ENCODE measurements around the gene APMAP. TPM values are rescaled to one million over a fixed set of nuclear protein-coding genes. Genes with fewer than 3 reads are reported as not detected.

The APMAP gene
- total RNA-seq, 4 donors from 2014 or later: 24.2 to 108 (median 29.3) TPM

- no peaks in the 10 kb centered on the region for H3K9me3 ChIP-seq
- DNase-seq (no peak), ATAC-seq (peak; percentile 31 to 53)
- no peaks in the 10 kb centered on the region for H3K36me3 ChIP-seq
- peak overlapping the region; percentile 24 to 64 (median 54) for H3K27ac ChIP-seq
- TF ChIP-seq POLR2A (IDR thresholded peaks at IDR 0.05) (no peak), CTCF (IDR thresholded peaks at IDR 0.05 in 4 of 5, conservative IDR thresholded peaks at IDR 0.05 in 1 of 5) (no peak)
- intact Hi-C loops (cut with DNase I; ENCODE audit: low total_unique reads): no loop called here
- peaks cover 44 to 66% of the 10 kb centered on the region in 2 donors for H3K4me1 ChIP-seq
- H3K4me3 ChIP-seq: peak overlapping the region in 2 of 4 donors; percentile 3 to 5
- no peaks in the 10 kb centered on the region for H3K27me3 ChIP-seq
- in situ Hi-C loops (cut with MboI; ENCODE audit: low sequenced_read_pairs in 4 of 4): no loop called here
Observed at GRCh38 chr20:25032478-25033264, 40.1 kb upstream of the APMAP start.

GRCh38 chr20:25032065-25032477, 39.5 kb upstream of the APMAP start:
- no peak for ATAC-seq
- in situ Hi-C loops (cut with MboI; ENCODE audit: low sequenced_read_pairs in 4 of 4) (no loop called here), intact Hi-C loops (cut with DNase I; ENCODE audit: low total_unique reads) (no loop called here)
- Histone ChIP-seq H3K36me3 (no peaks in the 10 kb centered on the region), H3K9me3 (no peaks in the 10 kb centered on the region), H3K4me3 (peak overlapping the region in 2 of 4 donors; percentile 3 to 5), H3K27me3 (no peaks in the 10 kb centered on the region), H3K4me1 (peaks cover 38 to 60% of the 10 kb centered on the region in 2 donors), H3K27ac (peak overlapping the region in 3 of 4 donors; percentile 24 to 59 (median 50))
- TF ChIP-seq CTCF (IDR thresholded peaks at IDR 0.05 in 4 of 5, conservative IDR thresholded peaks at IDR 0.05 in 1 of 5) (no peak), POLR2A (IDR thresholded peaks at IDR 0.05) (no peak)
- no peak for DNase-seq

GRCh38 chr20:25031241-25031640, 38.7 kb upstream of the APMAP start:
- Histone ChIP-seq H3K9me3 (no peaks in the 10 kb centered on the region), H3K4me3 (no peak overlapping the region), H3K27ac (peak overlapping the region in 1 of 4 donors; percentile 20), H3K36me3 (no peaks in the 10 kb centered on the region), H3K4me1 (peaks cover 36 to 60% of the 10 kb centered on the region in 2 donors), H3K27me3 (no peaks in the 10 kb centered on the region)
- in situ Hi-C loops (cut with MboI; ENCODE audit: low sequenced_read_pairs in 4 of 4): no loop called here
- ATAC-seq: no peak
- intact Hi-C loops (cut with DNase I; ENCODE audit: low total_unique reads): no loop called here
- TF ChIP-seq POLR2A (IDR thresholded peaks at IDR 0.05) (no peak), CTCF (IDR thresholded peaks at IDR 0.05 in 4 of 5, conservative IDR thresholded peaks at IDR 0.05 in 1 of 5) (no peak)
- DNase-seq: no peak

GRCh38 chr20:25030649-25031207, 38.2 kb upstream of the APMAP start:
- Histone ChIP-seq H3K4me1 (peaks cover 37 to 60% of the 10 kb centered on the region in 2 donors), H3K36me3 (no peaks in the 10 kb centered on the region), H3K4me3 (no peak overlapping the region), H3K27ac (peak overlapping the region in 1 of 4 donors; percentile 20), H3K9me3 (no peaks in the 10 kb centered on the region), H3K27me3 (no peaks in the 10 kb centered on the region)
- in situ Hi-C loops (cut with MboI; ENCODE audit: low sequenced_read_pairs in 4 of 4) (no loop called here), intact Hi-C loops (cut with DNase I; ENCODE audit: low total_unique reads) (no loop called here)
- ATAC-seq (no peak), DNase-seq (no peak)
- no peak for TF ChIP-seq POLR2A (IDR thresholded peaks at IDR 0.05)

GRCh38 chr20:25030007-25030648, 37.6 kb upstream of the APMAP start:
- no peak overlapping the region for H3K4me3 ChIP-seq
- ATAC-seq: no peak
- TF ChIP-seq CTCF (IDR thresholded peaks at IDR 0.05 in 4 of 5, conservative IDR thresholded peaks at IDR 0.05 in 1 of 5): no peak
- no peak for TF ChIP-seq POLR2A (IDR thresholded peaks at IDR 0.05)
- in situ Hi-C loops (cut with MboI; ENCODE audit: low sequenced_read_pairs in 4 of 4): no loop called here
- H3K9me3 ChIP-seq: no peaks in the 10 kb centered on the region
- intact Hi-C loops (cut with DNase I; ENCODE audit: low total_unique reads): no loop called here
- H3K27ac ChIP-seq: no peak overlapping the region
- no peaks in the 10 kb centered on the region for H3K36me3 ChIP-seq
- no peak for DNase-seq
- no peaks in the 10 kb centered on the region for H3K27me3 ChIP-seq
- peaks cover 39 to 61% of the 10 kb centered on the region in 2 donors for H3K4me1 ChIP-seq

All from gastrocnemius medialis (tissue), 4 donors.